Kidney (tissue), 14 donors: ENCODE measurements around the gene PRRG2. TPM values are rescaled to one million over a fixed set of nuclear protein-coding genes. Genes with fewer than 3 reads are reported as not detected.
A peak's percentile ranks its signal among the peaks of the same experiment; 100 is the strongest.

Experiments
- DNase-seq, 5 donors: peaks; one replicate each; pipeline ENCODE4 v3.0.0-alpha.2; 2013 to 2020
- FAIRE-seq: peaks from 2 replicates; lab custom pipeline; 2012; peaks lifted over from hg19 to GRCh38; lab: Jason Lieb, UNC
- H3K27ac ChIP-seq, 2 donors: one replicate each; pipeline ENCODE4 v1.7.0; 2013; ENCODE audit warnings: low read depth in 2 of 2, low read length in 2 of 2, inconsistent platforms in 1 of 2
- H3K27me3 ChIP-seq: one replicate; pipeline ENCODE4 v1.7.1; 2013; ENCODE audit warnings: low read length, inconsistent platforms; ENCODE audit not compliant: control insufficient read depth, insufficient read depth
- H3K36me3 ChIP-seq, 3 donors: one replicate each; pipeline versions ENCODE4 v1.7.0 to v1.7.1; 2013; ENCODE audit warnings: low read length in 3 of 3, control low read depth in 1 of 3, inconsistent platforms in 1 of 3; ENCODE audit not compliant: insufficient read depth in 3 of 3, control insufficient read depth in 2 of 3
- H3K4me1 ChIP-seq, 3 donors: one replicate each; pipeline versions ENCODE4 v1.7.0 to v1.7.1; 2013; ENCODE audit warnings: low read length in 3 of 3, inconsistent platforms in 1 of 3, low read depth in 1 of 3; ENCODE audit not compliant: control insufficient read depth in 2 of 3, insufficient read depth in 2 of 3
- H3K4me3 ChIP-seq, 3 donors: one replicate each; pipeline versions ENCODE4 v1.7.0 to v1.8.1; 2013; ENCODE audit warnings: low read length in 3 of 3, control low read depth in 1 of 3, inconsistent platforms in 1 of 3
- H3K9ac ChIP-seq, 3 donors: one replicate each; pipeline versions ENCODE4 v1.7.0 to v1.7.1; 2013; ENCODE audit warnings: low read length in 3 of 3, control low read depth in 1 of 3, inconsistent platforms in 1 of 3
- H3K9me3 ChIP-seq, 3 donors: one replicate each; pipeline versions ENCODE4 v1.7.0 to v1.7.1; 2013; ENCODE audit warnings: low read length in 3 of 3, control low read depth in 1 of 3, inconsistent platforms in 1 of 3; ENCODE audit not compliant: control insufficient read depth in 2 of 3, insufficient read depth in 1 of 3
- CTCF ChIP-seq: IDR thresholded peaks from 3 replicates; pipeline ENCODE4 v1.5.1; 2012; ENCODE audit warnings: mild to moderate bottlenecking, moderate library complexity, borderline replicate concordance; ENCODE audit not compliant: insufficient read depth; ENCODE audit errors: extremely low read depth
- intact Hi-C: fragments of 100-400 bp; cut with DNase I; formaldehyde crosslinking; loops from one replicate; pipeline ENCODE4 v1.11.1; 2022
- polyA plus RNA-seq: library from polyadenylated mRNA; stranded (reverse); fragments of 350-450 nt; fragmentation: Illumina TruSeq; extraction: RNeasy Lipid Tissue Mini Kit (QIAGEN cat#74804); gene quantifications from one replicate; pipeline ENCODE4 v1.2.3, GENCODE V29; 2014; ENCODE audit warnings: low read depth, low replicate concordance; ENCODE audit not compliant: insufficient read depth
- total RNA-seq: library from RNA; stranded (reverse); fragmentation: NEBNext Ultra II Directional; extraction: Animal tissue kit (Norgen Biotek cat#: 25700); gene quantifications from one replicate; pipeline ENCODE4 v1.2.1, GENCODE V29; 2021
- donor health status: control.
- donor health status: control.
- donor health status: control.
- donor health status: control.
- donor health status: control.
- donor health status: DM: yes; HTN: yes; CAD: no.
- donor health status: Normal renal cell carcinoma (clear cell type).

The PRRG2 gene
- total and polyA plus RNA-seq, 2 donors from 2014 or later: 14.9 to 17.6 TPM

- TF ChIP-seq CTCF: peak; percentile 94
- FAIRE-seq: no peak
These were observed 10.8 kb upstream of the PRRG2 start for GRCh38 chr19:49570138-49570856.

DNA sequence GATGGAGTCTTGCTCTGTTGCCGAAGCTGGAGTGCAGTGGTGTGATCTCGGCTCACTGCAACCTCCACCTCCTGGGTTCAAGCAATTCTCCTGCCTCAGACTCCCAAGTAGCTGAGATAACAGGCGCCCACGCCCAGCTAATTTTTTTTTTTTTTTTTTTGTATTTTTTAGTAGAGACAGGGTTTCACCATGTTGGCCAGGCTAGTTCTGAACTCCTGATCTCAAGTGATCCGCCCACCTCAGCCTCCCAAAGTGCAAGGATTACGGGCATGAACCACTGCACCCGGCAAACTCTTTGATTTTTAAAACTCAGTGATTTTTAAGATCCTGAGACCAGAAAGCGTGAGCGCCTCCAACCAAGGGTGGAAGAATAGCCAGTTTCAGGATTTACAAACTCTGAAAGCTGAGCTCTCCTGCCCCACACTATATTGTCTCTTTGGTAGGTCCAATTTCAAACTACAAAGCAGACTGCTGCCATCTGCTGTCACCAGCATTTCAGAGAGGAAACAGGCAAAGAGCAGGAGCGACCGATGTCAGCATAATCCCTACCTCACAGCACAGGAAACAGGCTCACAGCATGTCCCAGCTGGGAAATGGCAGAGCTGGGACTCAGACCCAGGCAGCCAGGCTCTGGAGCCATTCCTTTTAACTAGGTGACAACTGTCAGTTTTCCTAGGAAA, 10.0 kb upstream of the PRRG2 start:
- Histone ChIP-seq H3K9ac (peak overlapping the region in 1 of 3 donors; percentile 5), H3K27ac (no peak overlapping the region), H3K9me3 (no peaks in the 10 kb centered on the region), H3K4me1 (peaks cover 0 to 6% (median 4%) of the 10 kb centered on the region in 3 donors), H3K27me3 (no peaks in the 10 kb centered on the region), H3K36me3 (peaks cover 0 to 11% (median 3%) of the 10 kb centered on the region in 3 donors), H3K4me3 (no peak overlapping the region)
- no peak for TF ChIP-seq CTCF
- intact Hi-C loops: no loop called here
- DNase-seq (peak in 3 of 5 donors; percentile 70 to 81 (median 77)), FAIRE-seq (no peak)

More at GRCh38 chr19:49570138-49570856, 10.8 kb upstream of the PRRG2 start:
- peak overlapping the region; percentile 53 to 57 for H3K27ac ChIP-seq
- no peaks in the 10 kb centered on the region for H3K27me3 ChIP-seq
- intact Hi-C loops: no loop called here
- H3K36me3 ChIP-seq: peaks cover 0 to 9% (median 3%) of the 10 kb centered on the region in 3 donors
- H3K4me3 ChIP-seq: no peak overlapping the region
- H3K9me3 ChIP-seq: no peaks in the 10 kb centered on the region
- peak in 4 of 5 donors; percentile 69 to 95 (median 82) for DNase-seq
- H3K4me1 ChIP-seq: peaks cover 0 to 6% (median 4%) of the 10 kb centered on the region in 3 donors
- peak overlapping the region in 1 of 3 donors; percentile 37 for H3K9ac ChIP-seq

DNA sequence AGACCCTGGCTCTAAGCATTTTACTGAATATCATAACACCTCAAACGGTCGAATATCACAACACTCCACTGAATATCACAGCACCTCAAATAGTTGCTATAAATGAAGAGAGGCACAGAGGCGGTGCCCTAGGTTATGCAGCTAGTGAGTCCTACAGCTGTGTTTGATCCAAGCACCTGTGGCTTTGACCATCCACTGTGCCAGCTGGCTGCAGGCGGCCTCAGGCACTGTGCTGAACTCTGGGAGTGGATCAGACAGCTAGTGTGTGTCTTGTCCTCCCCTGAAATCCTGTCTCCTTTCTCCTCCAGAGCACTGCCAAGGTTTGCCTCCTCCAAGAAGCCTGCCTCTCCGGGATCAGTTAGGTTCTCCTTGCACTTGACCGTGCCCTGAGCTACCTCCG, 8.1 kb upstream of the PRRG2 start:
- H3K4me3 ChIP-seq: no peak overlapping the region
- FAIRE-seq: no peak
- H3K9me3 ChIP-seq: no peaks in the 10 kb centered on the region
- no peak overlapping the region for H3K27ac ChIP-seq
- intact Hi-C loops: no loop called here
- no peak for TF ChIP-seq CTCF
- no peak overlapping the region for H3K9ac ChIP-seq
- H3K27me3 ChIP-seq: no peaks in the 10 kb centered on the region
- H3K36me3 ChIP-seq: peaks cover 0 to 11% (median 3%) of the 10 kb centered on the region in 3 donors
- peaks cover 0 to 6% (median 4%) of the 10 kb centered on the region in 3 donors for H3K4me1 ChIP-seq
- DNase-seq: no peak
